GM18526 (cell line): Measurements from ENCODE around the gene TRIM49D1.
"Not testable (repeated sequence)": the region's sequence is repeated elsewhere in the genome, so short reads cannot be mapped to it uniquely, and the experiment has no call there.

Experiments
- POLR2A ChIP-seq: IDR thresholded peaks from 3 replicates; pipeline ENCODE4 v1.6.1; 2011; ENCODE audit not compliant: insufficient read length; ENCODE audit errors: extremely low read depth

The TRIM49D1 gene, protein sequence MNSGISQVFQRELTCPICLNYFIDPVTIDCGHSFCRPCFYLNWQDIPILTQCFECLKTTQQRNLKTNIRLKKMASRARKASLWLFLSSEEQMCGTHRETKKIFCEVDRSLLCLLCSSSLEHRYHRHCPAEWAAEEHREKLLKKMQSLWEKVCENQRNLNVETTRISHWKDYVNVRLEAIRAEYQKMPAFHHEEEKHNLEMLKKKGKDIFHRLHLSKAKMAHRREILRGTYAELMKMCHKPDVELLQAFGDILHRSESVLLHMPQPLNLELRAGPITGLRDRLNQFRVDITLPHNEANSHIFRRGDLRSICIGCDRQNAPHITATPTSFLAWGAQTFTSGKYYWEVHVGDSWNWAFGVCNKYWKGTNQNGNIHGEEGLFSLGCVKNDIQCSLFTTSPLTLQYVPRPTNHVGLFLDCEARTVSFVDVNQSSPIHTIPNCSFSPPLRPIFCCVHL

GRCh38 chr11:89922195-89922660 is at the start of gene TRIM49D1:
Gene TRIM49D1, minus strand, starts transcription at chr11:89922245. Its CDS starts 4,535 bp downstream, at chr11:89917710.
- no peak for TF ChIP-seq POLR2A

GRCh38 chr11:89965737-89966136 is 43.7 kb upstream of the TRIM49D1 start, which contains the start of gene TRIM64:
Gene TRIM64, plus strand, starts transcription at chr11:89966037. Its CDS starts 2,467 bp downstream, at chr11:89968504.
- TF ChIP-seq POLR2A: not testable (repeated sequence)

DNA sequence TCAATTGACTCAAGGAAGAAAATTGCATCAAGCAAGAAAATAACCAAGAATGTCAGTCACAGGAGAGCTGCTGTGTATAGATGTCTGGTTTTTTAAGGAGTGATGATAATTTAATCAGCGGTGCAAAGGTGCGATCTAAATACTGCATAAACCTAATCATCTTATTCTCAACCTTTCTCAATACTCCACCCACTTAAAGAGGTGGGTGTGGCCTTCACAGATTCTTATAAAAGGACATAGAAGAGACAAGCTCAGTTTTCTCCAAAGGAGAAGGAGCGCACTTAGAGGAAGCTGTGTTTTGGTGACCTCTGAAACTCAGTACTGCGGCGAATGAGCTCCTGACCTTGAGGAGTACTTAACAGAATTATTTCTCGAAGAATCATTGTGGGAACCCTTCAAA is 1.7 kb upstream of the TRIM49D1 start, which contains the start of gene TRIM49D2:
Gene TRIM49D2, plus strand, starts transcription at position 301 of the 400 bp plus-strand sequence. CDS start 2,698 bp downstream, outside the sequence.
- not testable (repeated sequence) for TF ChIP-seq POLR2A
